GM13977 (cell line): Measurements from ENCODE around the gene EPB41L1.
A peak's percentile ranks its signal among the peaks of the same experiment; 100 is the strongest.

Experiments used
- DNase-seq: peaks from one replicate; pipeline ENCODE4 v3.0.0; 2012; ENCODE audit warnings: low spot score
- in situ Hi-C: fragments of 300-500 bp; cut with MboI; formaldehyde crosslinking; loops from one replicate; pipeline ENCODE4 v1.12.0; 2022; ENCODE audit warnings: low sequenced_read_pairs, low pct_unique_long_range_greater_than_20kb, mixed read lengths, inconsistent platforms; ENCODE audit not compliant: unreplicated experiment
- TF ChIP-seq, protein P1 (sequence below): IDR thresholded peaks from 2 replicates; pipeline ENCODE4 v1.5.1; 2012; ENCODE audit warnings: mild to moderate bottlenecking, control low read depth; ENCODE audit not compliant: insufficient read depth; ENCODE audit errors: extremely low read depth, missing control alignments

Gene EPB41L1

DNA sequence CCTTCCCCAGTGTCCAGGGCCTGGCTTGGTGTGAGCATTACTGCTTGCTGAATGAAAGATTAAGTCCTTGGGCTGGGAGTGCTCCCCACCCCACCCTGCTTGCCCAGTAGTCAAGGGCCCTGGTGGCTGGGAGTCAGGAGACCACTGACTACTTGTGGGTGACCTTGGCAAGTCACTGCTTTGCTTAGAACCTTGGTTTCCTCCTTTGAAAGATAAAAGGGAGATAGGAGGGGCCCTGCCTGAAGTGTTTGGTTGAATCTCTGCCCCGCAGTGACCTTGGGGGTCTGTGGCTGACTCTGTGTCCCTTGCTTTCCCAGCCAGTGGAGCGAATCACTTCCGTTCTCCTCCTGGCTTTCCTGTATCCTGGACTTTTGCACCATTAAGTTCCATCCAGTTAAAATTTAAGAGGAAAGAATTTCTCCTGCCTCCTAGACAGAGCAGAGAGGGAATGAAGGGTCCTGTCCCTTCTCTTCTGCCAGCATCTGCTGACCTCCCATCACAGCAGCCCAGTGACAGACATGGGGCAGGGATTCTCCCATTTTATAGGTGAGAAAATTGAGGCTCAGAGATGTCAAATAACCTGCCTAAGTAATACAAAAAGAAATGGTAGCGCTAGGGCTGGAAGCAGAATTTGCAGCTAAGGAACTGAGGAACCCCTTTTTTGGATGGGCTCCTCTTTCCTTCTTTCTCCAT, 3.5 kb upstream of the EPB41L1 start:
- TF ChIP-seq, protein P1, sequence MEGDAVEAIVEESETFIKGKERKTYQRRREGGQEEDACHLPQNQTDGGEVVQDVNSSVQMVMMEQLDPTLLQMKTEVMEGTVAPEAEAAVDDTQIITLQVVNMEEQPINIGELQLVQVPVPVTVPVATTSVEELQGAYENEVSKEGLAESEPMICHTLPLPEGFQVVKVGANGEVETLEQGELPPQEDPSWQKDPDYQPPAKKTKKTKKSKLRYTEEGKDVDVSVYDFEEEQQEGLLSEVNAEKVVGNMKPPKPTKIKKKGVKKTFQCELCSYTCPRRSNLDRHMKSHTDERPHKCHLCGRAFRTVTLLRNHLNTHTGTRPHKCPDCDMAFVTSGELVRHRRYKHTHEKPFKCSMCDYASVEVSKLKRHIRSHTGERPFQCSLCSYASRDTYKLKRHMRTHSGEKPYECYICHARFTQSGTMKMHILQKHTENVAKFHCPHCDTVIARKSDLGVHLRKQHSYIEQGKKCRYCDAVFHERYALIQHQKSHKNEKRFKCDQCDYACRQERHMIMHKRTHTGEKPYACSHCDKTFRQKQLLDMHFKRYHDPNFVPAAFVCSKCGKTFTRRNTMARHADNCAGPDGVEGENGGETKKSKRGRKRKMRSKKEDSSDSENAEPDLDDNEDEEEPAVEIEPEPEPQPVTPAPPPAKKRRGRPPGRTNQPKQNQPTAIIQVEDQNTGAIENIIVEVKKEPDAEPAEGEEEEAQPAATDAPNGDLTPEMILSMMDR = no peak
- DNase-seq = no peak
- in situ Hi-C loops = no loop called here

GRCh38 chr20:36152261-36152660, 2.3 kb upstream of the EPB41L1 start:
- in situ Hi-C loops = no loop called here
- TF ChIP-seq, protein P1 = no peak
- DNase-seq = no peak

GRCh38 chr20:36153204-36153603, 1.3 kb upstream of the EPB41L1 start:
- in situ Hi-C loops = no loop called here

DNA sequence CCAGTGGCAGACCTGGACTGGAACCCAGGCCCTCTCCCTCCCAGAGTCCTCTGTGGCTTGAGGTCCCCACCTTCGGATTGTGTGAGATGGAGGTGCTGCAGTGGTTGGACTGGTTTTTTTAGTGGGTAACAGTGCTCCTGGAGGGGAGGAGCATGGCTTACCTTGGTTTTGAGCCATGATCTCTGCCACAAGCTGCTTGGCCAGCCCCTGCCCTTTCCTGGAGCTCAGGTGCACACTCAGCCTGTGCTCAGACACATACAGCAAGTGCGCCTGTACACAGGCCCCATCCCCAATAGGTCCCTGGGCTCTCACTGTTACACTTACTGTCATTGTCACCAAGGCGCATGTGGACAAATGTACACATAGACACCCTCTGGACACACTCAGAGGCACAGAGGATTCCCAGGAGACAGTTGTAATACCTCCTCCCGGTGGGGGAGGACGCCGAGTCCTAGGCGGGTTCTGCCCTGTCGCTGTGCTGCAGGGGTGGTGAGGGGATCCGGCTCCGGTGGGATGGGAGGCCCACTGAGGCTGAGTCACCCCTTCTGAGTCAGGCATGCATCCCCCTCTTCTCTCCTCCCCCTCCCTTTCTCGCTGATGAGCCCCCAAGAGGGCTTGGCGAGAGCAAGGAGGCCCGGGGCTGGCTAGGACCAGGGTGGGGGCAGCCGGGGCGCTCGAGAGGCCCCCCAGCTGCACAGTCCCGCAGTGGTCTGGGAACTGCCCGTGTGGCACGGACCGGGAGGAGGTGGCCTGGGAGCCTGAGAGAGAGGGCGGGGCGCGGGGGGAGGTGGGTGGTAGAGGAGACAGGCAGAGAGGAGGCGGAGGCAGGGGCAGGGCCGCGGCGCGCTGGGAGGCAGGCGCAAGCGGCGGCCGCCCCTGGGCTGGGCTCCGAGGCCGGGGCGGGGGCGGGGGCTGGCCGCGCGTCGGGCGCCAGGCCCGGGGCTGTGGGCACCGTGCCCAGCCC, 522 bp upstream of the EPB41L1 start:
- peak; percentile 73 for DNase-seq
- in situ Hi-C loops = no loop called here
- TF ChIP-seq, protein P1 = no peak

More at GRCh38 chr20:36153204-36153603, 1.3 kb upstream of the EPB41L1 start:
- DNase-seq = no peak
- TF ChIP-seq, protein P1 = no peak

GRCh38 chr20:36155629-36155971, 1.1 kb downstream of the EPB41L1 start:
- TF ChIP-seq, protein P1 = no peak
- in situ Hi-C loops = no loop called here
- no peak for DNase-seq

DNA sequence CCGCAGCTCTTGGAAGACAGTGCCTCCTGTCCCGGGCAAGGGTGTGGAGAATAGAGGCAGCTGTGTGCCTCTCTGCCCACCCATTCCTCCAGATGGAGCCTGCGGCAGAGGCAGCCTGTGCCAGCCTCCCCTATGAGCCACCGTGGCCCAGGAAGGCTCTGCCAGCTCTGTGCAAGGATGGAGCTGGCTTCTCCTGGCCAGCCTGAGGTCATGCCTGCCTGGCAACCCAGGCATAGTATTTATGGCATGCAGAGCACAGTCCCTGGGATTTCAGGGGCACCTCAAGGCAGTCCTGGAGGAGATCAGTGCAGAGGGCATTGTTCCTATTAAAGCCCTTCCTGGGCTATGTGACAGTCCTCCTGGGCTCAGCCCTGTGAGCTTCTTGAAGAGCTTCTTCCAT, 1.5 kb downstream of the EPB41L1 start:
- no peak for DNase-seq
- TF ChIP-seq, protein P1 = no peak
- in situ Hi-C loops = no loop called here
